ENCODE results near the gene TMEM156. TPM values are rescaled to one million over a fixed set of nuclear protein-coding genes. Genes with fewer than 3 reads are reported as not detected.

Gene TMEM156
- polyA plus RNA-seq, 3 donors, result 0.31 to 1.1 (median 0.43) TPM

DNA sequence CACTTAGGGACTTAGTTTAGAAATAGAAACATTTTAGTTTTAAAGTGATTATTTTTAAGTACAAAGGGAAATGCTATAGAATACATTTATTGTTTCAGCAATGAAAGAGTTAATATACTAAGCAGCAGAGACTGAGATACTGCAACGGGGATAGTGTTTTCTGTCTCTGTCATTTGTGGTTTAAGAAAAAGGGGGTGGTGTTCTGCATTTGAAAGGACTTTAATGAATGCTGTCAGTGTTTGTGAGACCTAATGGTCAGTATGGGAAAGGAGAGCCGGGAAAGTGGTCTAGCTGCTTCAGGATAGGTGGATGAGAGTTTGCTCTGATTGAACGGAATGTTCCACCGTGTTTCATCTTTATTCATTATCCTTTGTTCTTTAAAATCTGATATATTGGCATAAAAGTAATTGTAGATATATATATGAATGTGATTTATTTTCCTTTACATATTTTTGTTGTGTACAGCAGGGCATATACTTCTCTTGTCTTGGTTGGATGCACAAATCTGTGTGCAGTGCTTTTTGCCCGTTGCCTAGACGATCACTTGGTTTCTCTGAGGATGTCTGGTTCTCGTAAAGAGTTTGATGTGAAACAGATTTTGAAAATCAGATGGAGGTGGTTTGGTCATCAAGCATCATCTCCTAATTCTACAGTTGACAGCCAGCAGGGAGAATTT, 30.0 kb upstream of the TMEM156 start, which contains the start of gene KLHL5:
Gene KLHL5 (plus strand): TSS at position 139 of the 676 bp plus-strand sequence. CDS start 421 bp downstream, at position 560.
- 67% methylated on average over 3 of the region's 7 CpGs for WGBS (ENCODE audit: insufficient coverage)
- Histone ChIP-seq H3K4me3 (replicated peaks in 1 of 3; ENCODE audit: low read depth in 2 of 3, low read length in 3 of 3) (no peak within 1 kb of the TSS), H3K79me2 (ENCODE audit: insufficient read depth, low read length) (peaks cover 2% of the 10 kb centered on the region)

DNA sequence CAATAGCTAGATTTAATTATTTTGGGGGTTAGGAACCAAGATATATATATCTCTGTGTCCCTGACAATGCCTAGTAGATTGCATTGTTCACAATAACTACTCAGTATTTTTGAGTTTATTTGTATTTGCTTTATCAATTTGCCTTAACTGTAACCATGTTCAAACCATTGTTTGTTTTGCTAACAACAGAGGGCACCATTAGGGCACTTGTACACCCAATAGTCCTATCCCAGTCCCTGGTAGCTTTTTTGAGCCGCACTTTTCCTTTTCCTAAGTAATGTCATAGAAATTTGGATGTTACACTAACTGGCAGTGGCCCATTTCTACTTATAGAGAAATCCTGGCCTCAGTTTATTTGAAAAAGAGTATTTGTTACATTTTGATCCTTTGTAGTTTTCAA, 29.2 kb upstream of the TMEM156 start:
- H3K27me3 Mint-ChIP-seq (ENCODE audit: low read depth in 3 of 3), result no peaks in the 10 kb centered on the region
- Histone ChIP-seq H3K79me2 (ENCODE audit: insufficient read depth, low read length) (peaks cover 2% of the 10 kb centered on the region), H3K36me3 (replicated peaks in 1 of 2; ENCODE audit: control insufficient read depth in 1 of 2, insufficient read depth in 2 of 2, low read length in 2 of 2) (no peaks in the 10 kb centered on the region), H3K27me3 (ENCODE audit: control insufficient read depth in 2 of 2, insufficient read depth in 2 of 2, low read length in 2 of 2) (no peaks in the 10 kb centered on the region), H4K20me1 (ENCODE audit: insufficient read depth, low read length) (peaks cover 70% of the 10 kb centered on the region), H3K9me3 (replicated peaks in 1 of 2; ENCODE audit: control insufficient read depth in 1 of 2, insufficient read depth in 1 of 2, low read length in 2 of 2) (no peaks in the 10 kb centered on the region), H3K4me1 (ENCODE audit: control insufficient read depth in 1 of 2, insufficient read depth in 2 of 2, low read length in 2 of 2) (no peaks in the 10 kb centered on the region), H3K4me2 (replicated peaks; ENCODE audit: extremely low read depth, low read length, poor library complexity, severe bottlenecking) (no peak overlapping the region), H2AFZ (ENCODE audit: insufficient read depth, low read depth, low read length, poor library complexity, severe bottlenecking) (no peak overlapping the region), H3K9ac (ENCODE audit: insufficient read depth, low read length, poor library complexity, severe bottlenecking) (no peak overlapping the region), H3K27ac (ENCODE audit: low read depth in 1 of 2, low read length in 2 of 2) (no peak overlapping the region), H3K4me3 (replicated peaks in 1 of 3; ENCODE audit: low read depth in 2 of 3, low read length in 3 of 3) (no peak overlapping the region)
- peaks cover 2% of the 10 kb centered on the region for H3K4me1 Mint-ChIP-seq
- no peak overlapping the region for H3K27ac Mint-ChIP-seq
- intact Hi-C loops (cut with micrococcal nuclease), result no loop called here
- peaks cover 0 to 4% of the 10 kb centered on the region in 2 donors for H3K36me3 Mint-ChIP-seq
- no peak overlapping the region for H3K4me3 Mint-ChIP-seq
- TF ChIP-seq, protein P1, sequence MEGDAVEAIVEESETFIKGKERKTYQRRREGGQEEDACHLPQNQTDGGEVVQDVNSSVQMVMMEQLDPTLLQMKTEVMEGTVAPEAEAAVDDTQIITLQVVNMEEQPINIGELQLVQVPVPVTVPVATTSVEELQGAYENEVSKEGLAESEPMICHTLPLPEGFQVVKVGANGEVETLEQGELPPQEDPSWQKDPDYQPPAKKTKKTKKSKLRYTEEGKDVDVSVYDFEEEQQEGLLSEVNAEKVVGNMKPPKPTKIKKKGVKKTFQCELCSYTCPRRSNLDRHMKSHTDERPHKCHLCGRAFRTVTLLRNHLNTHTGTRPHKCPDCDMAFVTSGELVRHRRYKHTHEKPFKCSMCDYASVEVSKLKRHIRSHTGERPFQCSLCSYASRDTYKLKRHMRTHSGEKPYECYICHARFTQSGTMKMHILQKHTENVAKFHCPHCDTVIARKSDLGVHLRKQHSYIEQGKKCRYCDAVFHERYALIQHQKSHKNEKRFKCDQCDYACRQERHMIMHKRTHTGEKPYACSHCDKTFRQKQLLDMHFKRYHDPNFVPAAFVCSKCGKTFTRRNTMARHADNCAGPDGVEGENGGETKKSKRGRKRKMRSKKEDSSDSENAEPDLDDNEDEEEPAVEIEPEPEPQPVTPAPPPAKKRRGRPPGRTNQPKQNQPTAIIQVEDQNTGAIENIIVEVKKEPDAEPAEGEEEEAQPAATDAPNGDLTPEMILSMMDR (IDR thresholded peaks at IDR 0.05), result no peak
- no CpG with 5 or more reads among the region's 1 CpG for WGBS (ENCODE audit: insufficient coverage)
- DNase-seq, result no peak
- H3K9me3 Mint-ChIP-seq, result no peaks in the 10 kb centered on the region

More for the DNA sequence above, 30.0 kb upstream of the TMEM156 start, which contains the start of gene KLHL5:
- peaks cover 65% of the 10 kb centered on the region for H4K20me1 ChIP-seq (ENCODE audit: insufficient read depth, low read length)
- H3K9me3 ChIP-seq (replicated peaks in 1 of 2; ENCODE audit: control insufficient read depth in 1 of 2, insufficient read depth in 1 of 2, low read length in 2 of 2), result no peaks in the 10 kb centered on the region
- H3K4me3 Mint-ChIP-seq, result no peak within 1 kb of the TSS
- H3K9me3 Mint-ChIP-seq, result no peaks in the 10 kb centered on the region
- no peak within 1 kb of the TSS for H3K4me2 ChIP-seq (replicated peaks; ENCODE audit: extremely low read depth, low read length, poor library complexity, severe bottlenecking)
- no peak within 1 kb of the TSS for H3K9ac ChIP-seq (ENCODE audit: insufficient read depth, low read length, poor library complexity, severe bottlenecking)
- peaks cover 0 to 5% of the 10 kb centered on the region in 2 donors for H3K36me3 Mint-ChIP-seq
- H3K27ac Mint-ChIP-seq, result peak within 1 kb of the TSS in 1 of 7 donors; percentile 7
- H3K4me1 Mint-ChIP-seq, result peaks cover 2% of the 10 kb centered on the region
- H3K27me3 ChIP-seq (ENCODE audit: control insufficient read depth in 2 of 2, insufficient read depth in 2 of 2, low read length in 2 of 2), result no peaks in the 10 kb centered on the region
- TF ChIP-seq, protein P1 (IDR thresholded peaks at IDR 0.05), result no peak
- H2AFZ ChIP-seq (ENCODE audit: insufficient read depth, low read depth, low read length, poor library complexity, severe bottlenecking), result no peak within 1 kb of the TSS
- H3K27ac ChIP-seq (ENCODE audit: low read depth in 1 of 2, low read length in 2 of 2), result no peak within 1 kb of the TSS
- H3K36me3 ChIP-seq (replicated peaks in 1 of 2; ENCODE audit: control insufficient read depth in 1 of 2, insufficient read depth in 2 of 2, low read length in 2 of 2), result no peaks in the 10 kb centered on the region
- H3K4me1 ChIP-seq (ENCODE audit: control insufficient read depth in 1 of 2, insufficient read depth in 2 of 2, low read length in 2 of 2), result no peaks in the 10 kb centered on the region
- no peak for DNase-seq
- intact Hi-C loops (cut with micrococcal nuclease), result no loop called here
- H3K27me3 Mint-ChIP-seq (ENCODE audit: low read depth in 3 of 3), result no peaks in the 10 kb centered on the region

Measured in CD14-positive monocyte (primary cell).